IMR-90 (cell line): ENCODE data around the gene IGHMBP2. TPM values are rescaled to one million over a fixed set of nuclear protein-coding genes. Genes with fewer than 3 reads are reported as not detected.

Source experiments
- ATAC-seq: fragments of 200-7000 bp; cut with Tn5 transposase; 2 replicates; pipeline ENCODE4 v1.9.1; 2020; ENCODE audit warnings: low read depth, mild to moderate bottlenecking, moderate library complexity
- BruUV-seq: library from RNA; stranded (reverse); fragments of 400-500 nt; replicated peaks from 2 replicates; lab custom pipeline; 2021; lab: Mats Ljungman, UMichigan
- CTCF ChIA-PET: fragments of 300-600 bp; formaldehyde crosslinking; extraction: SDS; loops from one replicate; lab custom pipeline; 2021; ENCODE audit warnings: antibody characterized with exemption; lab: Yijun Ruan, JAX
- POLR2A ChIA-PET: fragments of 300-600 bp; sonication (Branson Sonifier 250); formaldehyde crosslinking; loops from one replicate; lab custom pipeline; 2022; ENCODE audit warnings: antibody characterized with exemption; ENCODE audit not compliant: unreplicated experiment; lab: Charles Lee
- DNase-seq: peaks from one replicate; pipeline ENCODE4 v3.0.0; 2013
- H2AFZ ChIP-seq: replicated peaks from 2 replicates; pipeline ENCODE3; 2013; ENCODE audit warnings: low read length, mild to moderate bottlenecking; ENCODE audit not compliant: poor library complexity
- H2AK5ac ChIP-seq: 2 replicates; pipeline ENCODE4 v1.6.1; 2013; ENCODE audit warnings: low read depth, low read length, inconsistent platforms
- H2AK9ac ChIP-seq: replicated peaks from 2 replicates; pipeline ENCODE3; 2013; ENCODE audit warnings: mild to moderate bottlenecking, low read depth, low read length, moderate library complexity; ENCODE audit not compliant: poor library complexity
- H2BK120ac ChIP-seq: 2 replicates; pipeline ENCODE4 v1.6.1; 2013; ENCODE audit warnings: low read depth, low read length, inconsistent platforms
- H2BK15ac ChIP-seq: 3 replicates; pipeline ENCODE4 v1.6.1; 2013; ENCODE audit warnings: low read depth, low read length, inconsistent platforms
- H2BK20ac ChIP-seq: 2 replicates; pipeline ENCODE4 v1.6.1; 2013; ENCODE audit warnings: low read depth, mild to moderate bottlenecking, inconsistent platforms, low read length, moderate library complexity
- H2BK5ac ChIP-seq: 2 replicates; pipeline ENCODE4 v1.6.1; 2013; ENCODE audit warnings: mild to moderate bottlenecking, low read depth, low read length, inconsistent platforms; ENCODE audit not compliant: poor library complexity, severe bottlenecking
- H3K14ac ChIP-seq: replicated peaks from 2 replicates; pipeline ENCODE4 v1.6.1; 2013; ENCODE audit warnings: low read depth, low read length, inconsistent platforms
- H3K18ac ChIP-seq: 2 replicates; pipeline ENCODE4 v1.6.1; 2013; ENCODE audit warnings: low read depth, low read length, control low read depth
- H3K23ac ChIP-seq: 2 replicates; pipeline ENCODE4 v1.6.1; 2013; ENCODE audit warnings: low read depth, low read length, inconsistent platforms
- H3K27ac ChIP-seq: 2 replicates; pipeline ENCODE4 v1.5.1; 2013; ENCODE audit warnings: mild to moderate bottlenecking, control low read depth, low read length; ENCODE audit not compliant: insufficient read depth
- H3K27me3 ChIP-seq: 2 replicates; pipeline ENCODE4 v1.6.1; 2013; ENCODE audit warnings: low read length; ENCODE audit not compliant: control insufficient read depth, insufficient read depth
- H3K36me3 ChIP-seq: 2 replicates; pipeline ENCODE4 v1.6.1; 2013; ENCODE audit warnings: low read length, mixed read lengths; ENCODE audit not compliant: control insufficient read depth, insufficient read depth
- H3K4ac ChIP-seq: 2 replicates; pipeline ENCODE4 v1.6.1; 2013; ENCODE audit warnings: low read depth, low read length, inconsistent platforms
- H3K4me1 ChIP-seq: 2 replicates; pipeline ENCODE4 v1.6.1; 2013; ENCODE audit warnings: low read length, mixed read lengths; ENCODE audit not compliant: control insufficient read depth, insufficient read depth
- H3K4me2 ChIP-seq: 2 replicates; pipeline ENCODE4 v1.6.1; 2013; ENCODE audit warnings: low read depth, mild to moderate bottlenecking, control low read depth, low read length, moderate library complexity
- H3K4me3 ChIP-seq: 2 replicates; pipeline ENCODE4 v1.5.1; 2013; ENCODE audit warnings: low read depth, mild to moderate bottlenecking, control low read depth, low read length, moderate library complexity; ENCODE audit not compliant: insufficient read depth
- H3K56ac ChIP-seq: 2 replicates; pipeline ENCODE4 v1.6.1; 2013; ENCODE audit warnings: low read length, inconsistent platforms; ENCODE audit not compliant: insufficient read depth; ENCODE audit errors: extremely low read depth
- H3K79me1 ChIP-seq, 2 experiments: 2 replicates each; pipeline ENCODE4 v1.6.1; 2013; ENCODE audit warnings: low read length in 2 of 2, inconsistent platforms in 1 of 2, low read depth in 1 of 2
- H3K9ac ChIP-seq: 2 replicates; pipeline ENCODE4 v1.6.1; 2013; ENCODE audit warnings: low read depth, low read length, control low read depth
- H3K9me1 ChIP-seq: 2 replicates; pipeline ENCODE4 v1.6.1; 2013; ENCODE audit warnings: low read length, inconsistent platforms; ENCODE audit not compliant: insufficient read depth
- H3K9me3 ChIP-seq: 2 replicates; pipeline ENCODE4 v1.6.1; 2013; ENCODE audit warnings: low read length; ENCODE audit not compliant: control insufficient read depth, insufficient read depth
- H4K20me1 ChIP-seq: 2 replicates; pipeline ENCODE4 v1.6.1; 2013; ENCODE audit warnings: low read length, inconsistent platforms; ENCODE audit not compliant: insufficient read depth
- H4K5ac ChIP-seq: 2 replicates; pipeline ENCODE4 v1.6.1; 2013; ENCODE audit warnings: mild to moderate bottlenecking, low read depth, low read length, control low read depth
- H4K8ac ChIP-seq, 2 experiments: 2 replicates each; pipeline ENCODE4 v1.6.1; 2013; ENCODE audit warnings: low read depth in 2 of 2, low read length in 2 of 2, control low read depth in 1 of 2, inconsistent platforms in 1 of 2
- H4K91ac ChIP-seq: 2 replicates; pipeline ENCODE4 v1.6.1; 2013; ENCODE audit warnings: low read depth, low read length, inconsistent platforms; ENCODE audit not compliant: insufficient read depth
- BHLHE40 ChIP-seq: fragments of 150-350 bp; IDR thresholded peaks from 2 replicates; pipeline ENCODE4 v1.6.1; 2016; ENCODE audit warnings: mild to moderate bottlenecking, low read depth, low read length
- CHD1 ChIP-seq: IDR thresholded peaks from 2 replicates; pipeline ENCODE4 v1.6.1; 2012; ENCODE audit warnings: low read depth, low read length, improper control_type of control experiment
- CTCF ChIP-seq: conservative IDR thresholded peaks from 2 replicates; pipeline ENCODE4 v1.5.1; 2012; ENCODE audit warnings: mild to moderate bottlenecking, low read depth, low read length, improper control_type of control experiment
- ELK1 ChIP-seq: fragments of 150-350 bp; IDR thresholded peaks from 2 replicates; pipeline ENCODE4 v1.6.1; 2016; ENCODE audit warnings: low read depth, mild to moderate bottlenecking, low read length, moderate library complexity, borderline replicate concordance
- FOS ChIP-seq: fragments of 150-350 bp; IDR thresholded peaks from 2 replicates; pipeline ENCODE4 v1.6.1; 2016; ENCODE audit warnings: low read depth, low read length
- MAFK ChIP-seq: IDR thresholded peaks from 2 replicates; pipeline ENCODE4 v1.6.1; 2012; ENCODE audit warnings: low read depth, low read length, improper control_type of control experiment
- MAZ ChIP-seq: IDR thresholded peaks from 2 replicates; pipeline ENCODE4 v1.6.1; 2012; ENCODE audit warnings: low read depth, mild to moderate bottlenecking, low read length, improper control_type of control experiment, moderate library complexity, borderline replicate concordance
- MXI1 ChIP-seq: IDR thresholded peaks from 2 replicates; pipeline ENCODE4 v1.6.1; 2012; ENCODE audit warnings: low read depth, mild to moderate bottlenecking, low read length, moderate library complexity, borderline replicate concordance
- NFE2L2 ChIP-seq: fragments of 150-350 bp; IDR thresholded peaks from 2 replicates; pipeline ENCODE4 v1.6.1; 2016; ENCODE audit warnings: low read depth, mild to moderate bottlenecking, low read length
- POLR2A ChIP-seq: IDR thresholded peaks from 2 replicates; pipeline ENCODE4 v1.6.1; 2012; ENCODE audit warnings: mild to moderate bottlenecking, low read depth, low read length
- RAD21 ChIP-seq: IDR thresholded peaks from 2 replicates; pipeline ENCODE4 v1.6.1; 2012; ENCODE audit warnings: low read length, improper control_type of control experiment
- RCOR1 ChIP-seq: IDR thresholded peaks from 2 replicates; pipeline ENCODE4 v1.6.1; 2012; ENCODE audit warnings: mild to moderate bottlenecking, low read length, improper control_type of control experiment; ENCODE audit not compliant: insufficient replicate concordance
- SMC3 ChIP-seq: fragments of 150-350 bp; IDR thresholded peaks from 2 replicates; pipeline ENCODE4 v1.6.1; 2016; ENCODE audit warnings: low read depth, mild to moderate bottlenecking, antibody characterized with exemption, low read length, moderate library complexity
- WGBS, 2 experiments: methylation state at CpG; one replicate each; pipeline versions ENCODE4 v1.1.5 to v1.1.7; 2013; ENCODE audit warnings: missing lambda C conversion rate in 2 of 2; ENCODE audit not compliant: insufficient read length in 1 of 2; ENCODE audit errors: extremely low coverage in 2 of 2; 5-methylcytosine and 5-hydroxymethylcytosine counted together
- dilution Hi-C: fragments of 300-500 bp; cut with HindIII; formaldehyde crosslinking; loops from one replicate; pipeline ENCODE4 v1.14.3; 2018; ENCODE audit warnings: low sequenced_read_pairs; ENCODE audit not compliant: unreplicated experiment
- in situ Hi-C: fragments of 300-500 bp; cut with MboI; formaldehyde crosslinking; loops from 3 replicates; pipeline ENCODE4 v1.14.3; 2019; ENCODE audit warnings: low sequenced_read_pairs, inconsistent platforms, mixed read lengths
- intact Hi-C: fragments of 100-400 bp; cut with micrococcal nuclease; formaldehyde crosslinking; loops from 2 replicates; pipeline ENCODE4 v1.10.0; 2022
- polyA plus RNA-seq, 3 experiments: library from polyadenylated mRNA; depleted of rRNA; stranded (reverse); fragments of >200 nt; gene quantifications; 2 replicates each; pipeline ENCODE4 v1.2.3, GENCODE V29; 2012; ENCODE audit warnings: low replicate concordance in 1 of 3
- total RNA-seq: library from RNA; depleted of rRNA; stranded (reverse); fragments of >200 nt; gene quantifications from 2 replicates; pipeline ENCODE4 v1.2.3, GENCODE V29; 2012

IGHMBP2 gene
- total and polyA plus RNA-seq, 2 of the 4 experiments (the other 2 are of a cell fraction): 4.5 to 11.1 TPM

GRCh38 chr11:68959465-68960293 is 56.0 kb downstream of the IGHMBP2 start:
- ChIA-PET CTCF (no interaction called here), POLR2A (no interaction called here)
- H3K9me1 ChIP-seq: no peaks in the 10 kb centered on the region
- H3K27me3 ChIP-seq: peaks cover 9% of the 10 kb centered on the region
- H3K4ac ChIP-seq: no peak overlapping the region
- no peak overlapping the region for H3K4me2 ChIP-seq
- peaks cover 3% of the 10 kb centered on the region; the same call in 1 of the 2 replicates for H3K9me3 ChIP-seq
- no peak overlapping the region for H3K56ac ChIP-seq
- 86% methylated on average over 19 of the region's 31 CpGs; no CpG with 5 or more reads in 1 of the 2 experiments for WGBS, 2 experiments
- DNase-seq (no peak), ATAC-seq (no peak)
- dilution Hi-C loops: no loop called here
- H3K36me3 ChIP-seq: no peaks in the 10 kb centered on the region
- in situ Hi-C loops: no loop called here
- BruUV-seq: no TSS peak
- H3K79me1 ChIP-seq: no peaks in the 10 kb centered on the region
- no peak overlapping the region for H2AFZ ChIP-seq
- H3K27ac ChIP-seq: no peak overlapping the region
- H2AK5ac ChIP-seq: no peak overlapping the region
- H3K9ac ChIP-seq: no peak overlapping the region
- no peaks in the 10 kb centered on the region for H4K20me1 ChIP-seq
- H2AK9ac ChIP-seq: no peak overlapping the region
- H3K18ac ChIP-seq: no peak overlapping the region
- H4K91ac ChIP-seq: no peak overlapping the region
- TF ChIP-seq MAFK (no peak), RCOR1 (no peak), CTCF (no peak), BHLHE40 (no peak), FOS (no peak), MAZ (no peak), POLR2A (no peak), ELK1 (no peak), MXI1 (no peak), SMC3 (no peak), CHD1 (no peak), RAD21 (no peak), NFE2L2 (no peak)
- H3K14ac ChIP-seq: no peak overlapping the region
- no peak overlapping the region for H2BK20ac ChIP-seq
- no peak overlapping the region for H2BK5ac ChIP-seq
- H4K8ac ChIP-seq: no peak overlapping the region
- H3K4me3 ChIP-seq: no peak overlapping the region
- no peak overlapping the region for H4K5ac ChIP-seq
- no peaks in the 10 kb centered on the region for H3K4me1 ChIP-seq
- H2BK120ac ChIP-seq: no peak overlapping the region
- intact Hi-C loops: no loop called here
- H2BK15ac ChIP-seq: no peak overlapping the region
- no peak overlapping the region for H3K23ac ChIP-seq
